Amniotic epithelial cell (primary cell): ENCODE data around the gene MGAT5.
A peak's percentile ranks its signal among the peaks of the same experiment; 100 is the strongest.

Source experiments
- DNase-seq: peaks from one replicate; pipeline ENCODE4 v3.0.0-alpha.2; 2010; ENCODE audit warnings: low read depth

MGAT5 gene

GRCh38 chr2:134451347-134451630 is 197.4 kb downstream of the MGAT5 start:
- DNase-seq: no peak

DNA sequence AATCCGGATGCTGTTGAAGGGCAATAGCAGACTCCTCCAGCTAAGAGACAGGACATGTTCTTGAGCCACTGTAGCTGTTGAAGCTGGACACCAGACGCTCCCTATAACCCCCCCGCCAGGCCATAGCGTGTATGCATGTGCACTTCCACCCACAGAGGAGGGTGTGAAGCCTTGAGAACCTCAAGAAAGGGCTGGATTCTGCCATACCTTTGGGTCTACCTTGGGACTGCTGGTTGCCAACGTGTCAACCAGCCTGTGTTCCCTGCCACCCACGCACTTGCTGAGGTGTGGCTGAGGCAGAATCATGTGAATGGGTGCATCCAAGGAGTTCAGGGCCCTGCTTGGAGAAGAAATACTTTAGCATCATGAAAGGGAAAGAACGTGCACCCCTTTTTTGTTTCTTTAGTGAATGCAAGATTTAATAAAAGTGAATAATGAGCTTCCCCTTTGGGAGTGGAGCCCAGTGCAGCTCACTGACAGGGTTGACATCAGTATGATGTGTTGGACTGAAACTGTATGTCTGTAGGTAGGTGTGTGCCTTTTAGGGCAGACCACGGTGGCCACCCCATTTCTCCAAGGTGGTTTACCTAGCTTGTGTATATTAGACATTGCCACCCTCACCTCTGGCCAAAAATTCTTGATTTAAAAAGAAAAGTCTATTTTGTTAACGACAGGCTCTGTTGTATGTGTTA is 198.3 kb downstream of the MGAT5 start:
- DNase-seq: no peak

- DNase-seq: no peak
Measured at GRCh38 chr2:134453476-134453875, 199.6 kb downstream of the MGAT5 start.

GRCh38 chr2:134453973-134454372 is 200.1 kb downstream of the MGAT5 start:
- DNase-seq: no peak

DNA sequence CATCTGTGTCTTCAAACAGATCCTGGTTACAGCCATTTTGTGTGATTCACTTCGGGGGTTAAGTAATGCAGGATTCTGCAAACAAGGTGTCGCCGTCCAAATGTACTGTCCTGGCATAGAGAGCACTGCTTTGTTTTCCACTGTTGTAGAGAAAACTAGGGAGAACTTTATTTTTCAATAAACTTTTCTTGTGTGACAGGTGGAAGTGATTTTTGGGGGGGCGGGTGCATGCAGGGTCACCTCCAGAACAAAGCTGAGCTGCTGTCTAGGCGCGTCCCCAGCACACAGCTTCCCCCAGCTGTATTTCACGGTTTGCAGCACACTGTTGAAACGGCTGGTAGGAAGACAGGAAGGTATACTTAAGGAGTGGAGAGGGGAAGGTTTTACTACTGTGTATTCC is 200.6 kb downstream of the MGAT5 start:
- DNase-seq: no peak

DNA sequence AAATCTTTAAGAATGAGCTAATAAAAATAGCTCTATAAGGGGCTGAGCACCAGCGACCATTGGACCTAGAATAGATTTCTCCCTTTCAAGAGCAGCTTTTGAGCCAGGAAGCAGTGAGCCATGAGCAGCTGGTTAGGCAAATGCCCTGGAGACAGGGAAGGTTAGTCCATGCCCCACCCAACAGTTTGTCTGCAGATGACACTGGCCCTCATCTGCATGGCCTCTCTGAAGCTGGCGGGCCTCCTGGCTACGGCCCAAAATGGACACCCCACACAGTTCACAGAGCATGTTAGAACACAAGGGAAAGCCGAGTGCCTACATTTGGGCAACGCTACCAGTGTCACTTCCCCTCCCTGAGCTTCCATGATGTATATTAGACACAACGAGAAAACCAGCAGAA is 201.1 kb downstream of the MGAT5 start:
- no peak for DNase-seq

GRCh38 chr2:134455426-134455825 is 201.6 kb downstream of the MGAT5 start:
- no peak for DNase-seq

GRCh38 chr2:134457353-134457752 is 203.5 kb downstream of the MGAT5 start:
- DNase-seq: no peak

DNA sequence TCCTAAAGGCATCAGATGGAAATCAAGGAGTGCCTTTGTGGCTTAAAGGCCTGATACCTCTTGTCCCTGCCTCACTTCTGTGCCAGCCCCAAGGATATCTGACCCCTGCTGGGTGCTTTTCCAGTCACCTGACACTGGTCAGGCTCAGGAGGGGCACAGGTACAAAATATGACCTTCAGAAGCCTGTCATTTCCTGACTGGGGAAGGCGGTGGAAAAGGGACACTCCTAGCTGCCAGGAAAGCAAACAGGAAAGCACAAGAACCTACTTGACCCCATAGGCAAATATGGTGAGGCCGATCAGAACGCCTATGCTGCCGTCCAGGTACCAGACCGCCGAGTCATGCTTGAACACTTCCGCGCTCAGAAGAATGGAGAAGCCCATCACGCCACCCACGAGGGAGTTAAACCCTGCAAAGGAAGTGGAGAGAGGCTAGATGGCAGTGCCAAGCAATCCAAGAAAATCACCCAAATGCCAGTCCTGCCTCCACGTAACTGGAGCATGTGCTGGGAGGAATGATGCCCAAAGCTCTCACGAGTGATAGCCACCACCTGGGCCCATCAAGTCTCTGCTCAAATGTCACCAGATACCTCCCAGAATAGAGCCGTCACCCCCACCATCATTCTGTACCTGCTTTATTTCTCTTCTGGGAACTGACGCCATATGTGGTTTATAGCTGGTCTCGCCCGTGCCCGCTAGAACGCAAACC is 204.0 kb downstream of the MGAT5 start:
- DNase-seq: no peak

- DNase-seq: no peak
Measured at GRCh38 chr2:134458473-134458853, 204.6 kb downstream of the MGAT5 start.

GRCh38 chr2:134458950-134459349 is 205.1 kb downstream of the MGAT5 start:
- DNase-seq: no peak

GRCh38 chr2:134459706-134460406 is 206.0 kb downstream of the MGAT5 start:
- DNase-seq: no peak

DNA sequence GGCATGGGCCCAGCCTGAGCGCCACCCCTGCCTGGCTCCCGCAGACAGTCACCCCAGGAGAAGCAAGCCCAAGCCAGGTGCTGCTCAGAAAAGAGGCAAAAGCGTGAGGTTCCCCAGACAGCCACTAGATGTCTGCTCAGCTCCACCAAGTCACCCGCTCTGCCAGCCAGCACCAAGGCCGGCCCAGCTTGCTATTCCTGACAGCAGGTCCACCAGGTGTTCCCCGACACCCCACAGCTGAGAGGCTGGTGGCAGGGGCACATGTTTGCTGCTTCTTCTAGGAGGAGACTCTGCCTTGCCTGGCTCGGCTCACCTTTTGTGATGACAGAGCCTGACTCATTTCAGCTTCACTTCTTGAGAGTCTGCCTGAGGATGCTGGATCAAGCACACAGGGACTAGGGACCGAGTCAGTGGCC is 206.7 kb downstream of the MGAT5 start:
- DNase-seq: peak; percentile 51

DNA sequence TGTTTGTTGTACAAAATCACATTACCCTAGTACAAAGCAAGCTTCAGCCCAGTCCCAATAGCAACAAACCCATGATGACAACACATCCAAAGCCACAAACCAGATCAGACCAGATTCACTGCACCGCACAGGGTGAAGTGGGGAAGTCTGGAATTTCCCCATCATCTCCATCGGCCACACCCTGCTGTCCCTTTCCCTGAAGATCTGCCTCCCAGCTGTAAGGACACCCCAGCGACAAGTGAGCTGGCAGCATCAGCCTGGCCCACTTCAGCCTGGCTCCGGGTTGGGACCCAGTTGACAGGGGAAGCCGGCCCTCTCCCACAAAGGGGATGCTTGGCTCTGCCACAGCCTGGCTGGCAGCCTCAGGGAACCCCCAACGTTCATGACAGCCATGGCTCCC is 207.6 kb downstream of the MGAT5 start:
- DNase-seq: peak; percentile 15

GRCh38 chr2:134462275-134462674 is 208.4 kb downstream of the MGAT5 start:
- no peak for DNase-seq

DNA sequence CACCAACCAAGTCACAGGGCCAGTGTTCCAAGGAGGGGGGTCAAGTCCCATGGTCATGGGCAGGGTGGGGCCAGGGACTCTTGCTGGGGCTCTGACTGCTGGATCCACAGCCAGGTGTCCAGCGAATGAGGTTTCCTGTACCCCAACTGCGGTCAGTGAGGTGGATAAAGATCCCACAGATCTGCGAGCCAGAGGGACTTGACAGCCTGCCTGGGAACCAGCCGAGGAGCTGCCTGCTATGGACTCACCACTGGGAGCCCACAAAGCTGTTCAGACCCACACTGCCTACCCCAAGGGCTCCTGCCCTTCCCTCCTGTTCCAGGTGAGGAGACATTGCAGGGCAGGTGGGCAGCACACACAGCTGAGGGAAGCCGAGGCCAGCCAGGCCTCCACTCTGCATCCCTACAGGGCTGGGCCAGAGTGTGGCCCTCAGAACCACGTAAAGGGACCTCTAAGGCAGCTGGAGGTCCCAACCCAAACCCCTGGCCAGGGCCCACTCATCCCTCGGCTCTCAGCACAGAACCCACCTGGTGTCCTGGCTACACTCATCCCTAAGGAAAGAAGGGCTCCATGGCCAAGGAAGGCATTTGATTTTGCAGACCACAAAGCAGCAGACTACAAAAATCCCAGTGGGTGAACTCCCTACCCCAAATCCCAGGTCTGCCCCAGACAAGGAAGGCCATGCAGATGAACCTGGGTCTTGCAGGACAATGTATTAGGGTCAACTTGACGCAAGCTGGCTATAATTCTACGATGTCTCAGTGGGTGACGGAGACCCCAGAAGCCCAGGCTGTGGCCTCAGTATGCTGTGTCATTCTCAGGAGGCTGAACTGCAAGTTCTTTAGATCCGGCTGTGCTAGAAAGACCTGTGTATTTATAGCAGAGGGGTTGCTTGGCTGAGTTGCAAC is 209.2 kb downstream of the MGAT5 start:
- no peak for DNase-seq

- DNase-seq: no peak
Measured at GRCh38 chr2:134463699-134464022, 209.8 kb downstream of the MGAT5 start.

DNA sequence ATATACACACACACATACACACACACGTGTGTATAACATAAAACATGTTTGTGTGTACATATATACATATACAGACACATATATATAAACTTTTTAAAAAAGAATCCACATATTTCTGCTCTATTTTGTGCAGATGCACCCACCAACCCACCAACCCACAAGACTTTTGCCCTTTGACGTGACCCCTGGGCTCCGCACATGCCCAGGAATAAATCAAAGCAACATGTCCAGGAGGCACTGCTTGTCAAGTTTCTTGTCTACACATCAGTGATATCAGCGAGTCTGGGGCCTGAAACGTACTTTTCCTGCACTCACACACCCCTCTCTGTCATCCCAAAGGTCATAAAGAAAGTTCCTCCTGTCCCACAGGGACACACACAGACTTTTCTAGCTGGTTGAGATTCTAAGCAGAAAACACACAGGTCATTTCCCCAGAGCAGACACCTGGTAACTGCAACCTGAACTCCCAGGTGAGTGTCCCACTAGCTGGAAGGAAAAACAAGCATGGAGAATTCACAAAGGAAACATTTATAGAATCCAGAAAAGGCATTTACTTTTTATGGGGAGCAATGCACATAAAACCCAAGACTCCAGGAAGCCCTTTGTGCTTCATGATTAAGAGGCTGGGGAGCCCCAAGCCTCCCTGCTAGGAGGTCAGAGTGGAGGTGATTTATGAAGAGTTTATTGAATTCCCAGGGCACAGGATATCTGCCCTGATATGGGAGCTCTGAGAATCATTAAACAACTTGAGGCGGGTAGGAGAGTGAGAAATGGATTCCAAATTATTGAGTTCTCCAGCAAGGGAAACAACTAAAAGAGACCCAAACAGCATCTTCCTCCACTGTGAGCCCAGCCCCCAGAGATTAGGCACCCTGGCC is 211.6 kb downstream of the MGAT5 start:
- no peak for DNase-seq

GRCh38 chr2:134466141-134466540 is 212.3 kb downstream of the MGAT5 start:
- peak; percentile 8 for DNase-seq

DNA sequence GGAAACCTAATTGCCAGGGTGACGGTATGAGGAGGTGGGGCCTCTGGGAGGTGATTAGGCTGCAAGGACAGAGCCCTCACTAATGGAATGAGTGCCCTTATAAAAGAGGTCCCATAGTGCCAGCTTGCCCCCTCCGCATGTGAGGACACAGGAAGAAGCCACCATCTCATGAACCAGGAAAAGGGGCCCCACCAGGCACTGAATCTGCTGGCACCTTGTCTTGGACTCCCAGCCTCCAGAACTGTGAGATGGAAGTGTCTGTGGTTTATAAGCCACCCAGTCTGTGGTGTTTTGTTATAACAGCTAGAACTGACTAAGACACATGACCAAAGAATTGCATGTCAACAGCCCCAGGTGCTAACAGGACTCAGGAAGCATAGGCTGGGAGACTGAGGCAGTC is 214.3 kb downstream of the MGAT5 start:
- DNase-seq: no peak

DNA sequence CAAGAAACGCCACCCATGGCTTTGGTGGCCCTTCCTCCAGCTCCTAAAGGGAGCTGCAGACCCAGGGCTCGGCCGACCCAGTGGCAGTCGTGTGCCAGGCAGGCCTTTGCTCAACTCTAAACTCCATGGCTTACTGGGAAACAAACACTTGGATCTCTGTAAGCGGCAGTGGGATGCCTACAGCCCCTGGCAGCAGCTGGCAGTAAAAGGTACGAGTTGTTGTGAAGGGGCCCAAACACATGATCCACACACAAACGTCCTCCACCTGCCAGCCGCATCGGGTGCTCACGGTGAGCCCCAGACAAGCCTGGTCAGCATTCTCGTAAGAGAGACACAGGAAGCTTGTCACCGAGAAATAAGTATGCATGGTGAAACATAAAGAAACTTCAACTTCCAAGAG is 214.9 kb downstream of the MGAT5 start:
- DNase-seq: no peak
